Glomerular visceral epithelial cell (primary cell): Measurements from ENCODE around the gene SUSD6.

Source experiments
- DNase-seq: peaks from one replicate; pipeline ENCODE4 v3.0.0-alpha.2; 2016; ENCODE audit errors: extremely low spot score

SUSD6 gene

GRCh38 chr14:69672356-69672755 lies 61.0 kb downstream of the SUSD6 start:
- DNase-seq, result no peak

GRCh38 chr14:69673104-69673503 lies 61.7 kb downstream of the SUSD6 start:
- DNase-seq, result no peak

GRCh38 chr14:69673578-69674305 lies 62.3 kb downstream of the SUSD6 start:
- DNase-seq, result no peak

GRCh38 chr14:69674546-69675244 lies 63.3 kb downstream of the SUSD6 start:
- DNase-seq, result no peak

GRCh38 chr14:69675245-69675583 lies 63.8 kb downstream of the SUSD6 start:
- no peak for DNase-seq

GRCh38 chr14:69675877-69676416 lies 64.6 kb downstream of the SUSD6 start:
- no peak for DNase-seq

GRCh38 chr14:69676723-69677122 lies 65.3 kb downstream of the SUSD6 start:
- DNase-seq, result no peak

GRCh38 chr14:69680297-69680696 lies 68.9 kb downstream of the SUSD6 start:
- no peak for DNase-seq

GRCh38 chr14:69682136-69682535 lies 70.7 kb downstream of the SUSD6 start:
- DNase-seq, result no peak

- DNase-seq, result no peak
Observed at GRCh38 chr14:69682621-69683263, 71.3 kb downstream of the SUSD6 start.

GRCh38 chr14:69683971-69684370 lies 72.6 kb downstream of the SUSD6 start:
- no peak for DNase-seq

GRCh38 chr14:69684461-69685217 lies 73.2 kb downstream of the SUSD6 start:
- DNase-seq, result no peak

GRCh38 chr14:69685218-69685616 lies 73.8 kb downstream of the SUSD6 start:
- peak; percentile 80 for DNase-seq

GRCh38 chr14:69685716-69686115 lies 74.3 kb downstream of the SUSD6 start:
- DNase-seq, result peak; percentile 38

GRCh38 chr14:69687606-69688298 lies 76.4 kb downstream of the SUSD6 start:
- no peak for DNase-seq

GRCh38 chr14:69688299-69688649 lies 76.9 kb downstream of the SUSD6 start:
- DNase-seq, result no peak

GRCh38 chr14:69690042-69690441 lies 78.6 kb downstream of the SUSD6 start:
- no peak for DNase-seq

GRCh38 chr14:69692594-69692993 lies 81.2 kb downstream of the SUSD6 start:
- no peak for DNase-seq

GRCh38 chr14:69693145-69693544 lies 81.7 kb downstream of the SUSD6 start:
- no peak for DNase-seq

- DNase-seq, result no peak
Observed at GRCh38 chr14:69693801-69694729, 82.7 kb downstream of the SUSD6 start.
